Activated naive CD4-positive, alpha-beta T cell treated with anti-CD3 and anti-CD28 coated beads for 36 hours (primary cell): Measurements from ENCODE around the gene GPER1. TPM values are rescaled to one million over a fixed set of nuclear protein-coding genes. Genes with fewer than 3 reads are reported as not detected.
"Not testable (repeated sequence)": the region's sequence is repeated elsewhere in the genome, so short reads cannot be mapped to it uniquely, and the experiment has no call there.

Experiments used
- CTCF ChIA-PET: fragments of 350-600 bp; sonication (Branson Sonifier 250); formaldehyde crosslinking; loops from one replicate; lab custom pipeline; 2021; ENCODE audit warnings: antibody characterized with exemption; lab: Charles Lee
- DNase-seq: peaks from one replicate; pipeline ENCODE4 v3.0.0-alpha.2; 2020
- H3K27ac Mint-ChIP-seq: one replicate; pipeline ENCODE4 v1.8.0; 2021; ENCODE audit warnings: mild to moderate bottlenecking, mixed read lengths
- H3K27me3 Mint-ChIP-seq: one replicate; pipeline ENCODE4 v1.8.0; 2021; ENCODE audit warnings: low read depth, mixed read lengths
- H3K36me3 Mint-ChIP-seq: one replicate; pipeline ENCODE4 v1.8.0; 2021; ENCODE audit warnings: low read depth, mixed read lengths
- H3K4me1 Mint-ChIP-seq: one replicate; pipeline ENCODE4 v1.8.0; 2021; ENCODE audit warnings: low read depth, mixed read lengths
- H3K4me3 Mint-ChIP-seq: one replicate; pipeline ENCODE4 v1.8.0; 2021; ENCODE audit warnings: mild to moderate bottlenecking, moderate library complexity, mixed read lengths
- H3K9me3 Mint-ChIP-seq: one replicate; pipeline ENCODE4 v1.8.0; 2021; ENCODE audit warnings: mixed read lengths
- intact Hi-C: fragments of 100-400 bp; cut with micrococcal nuclease; formaldehyde crosslinking; loops from one replicate; pipeline ENCODE4 v1.15.1; 2023
- total RNA-seq, 2 experiments: library from RNA; stranded (reverse); gene quantifications; one replicate each; pipeline ENCODE4 v1.2.3, GENCODE V29; 2021

GPER1 gene
- total RNA-seq, result not detected

DNA sequence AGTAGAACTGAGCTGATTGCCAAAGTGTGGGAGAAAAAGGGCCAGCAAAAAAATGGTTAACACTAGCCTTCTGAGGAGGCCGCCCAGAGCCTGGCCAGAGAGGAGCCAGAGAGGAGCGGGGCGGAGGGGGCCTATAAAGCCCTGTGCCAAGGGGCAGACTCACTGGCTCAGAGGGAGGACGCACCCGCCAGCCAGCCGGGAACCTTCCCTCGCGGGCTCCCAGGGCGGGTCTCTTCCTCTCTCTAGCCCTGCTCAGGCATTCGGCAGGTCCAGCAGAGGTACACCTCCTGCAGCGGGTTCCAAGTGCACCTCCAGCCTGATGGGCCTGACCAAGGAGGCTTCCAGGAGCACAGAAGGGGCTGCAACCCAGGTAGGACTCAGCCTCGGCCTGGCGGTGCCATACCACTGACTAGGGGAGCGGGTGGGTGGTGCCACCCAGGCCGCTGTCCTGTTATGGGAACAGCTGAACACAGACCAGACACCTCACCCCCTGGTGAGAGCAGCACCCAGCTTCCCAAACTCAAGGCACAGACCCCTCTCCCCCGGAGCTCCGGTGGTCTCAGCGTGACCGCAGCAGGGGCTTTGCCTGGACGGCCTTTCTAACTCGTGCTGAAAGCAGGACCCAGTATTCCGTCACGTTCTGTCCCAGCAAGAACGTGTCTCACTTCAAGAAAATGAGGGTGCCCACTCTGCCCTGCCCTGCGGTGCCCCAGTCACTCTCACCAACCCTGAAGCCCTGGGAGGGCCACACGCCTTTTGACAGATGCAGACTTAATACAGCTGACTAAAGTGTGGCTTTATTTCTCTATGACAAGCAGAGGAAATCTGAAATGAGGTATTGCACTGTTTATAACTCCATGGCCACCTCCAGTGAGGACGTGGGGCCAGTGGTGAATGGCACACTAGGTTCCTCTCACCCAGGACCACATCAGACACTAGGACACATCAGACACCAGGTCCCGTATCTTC is at the start of gene GPER1:
Gene GPER1 (plus strand): TSS at position 162 of the 969 bp plus-strand sequence. CDS start 3,616 bp downstream, outside the sequence.
- no peak within 1 kb of the TSS for H3K27ac Mint-ChIP-seq
- intact Hi-C loops, result loop anchor here (2.0 kb wide), 2 partner anchors 51 to 89 kb away; a partner anchor contains a TSS
- no peaks in the 10 kb centered on the region for H3K9me3 Mint-ChIP-seq
- DNase-seq, result no peak
- no peaks in the 10 kb centered on the region for H3K27me3 Mint-ChIP-seq
- H3K4me1 Mint-ChIP-seq, result peaks cover 12% of the 10 kb centered on the region
- H3K4me3 Mint-ChIP-seq, result peak within 1 kb of the TSS; percentile 38
- no peaks in the 10 kb centered on the region for H3K36me3 Mint-ChIP-seq
- CTCF ChIA-PET, result interaction anchor here (0.7 to 5.1 kb wide), 4 partner anchors 58 to 448 kb away, joined by 3 to 34 read pairs (median 4); no protein-coding TSS in a partner anchor

GRCh38 chr7:1040233-1040632 is 47.7 kb upstream of the GPER1 start:
- H3K27ac Mint-ChIP-seq, H3K36me3 Mint-ChIP-seq, DNase-seq, intact Hi-C loops, H3K27me3 Mint-ChIP-seq, H3K9me3 Mint-ChIP-seq, H3K4me3 Mint-ChIP-seq: not testable (repeated sequence)
- CTCF ChIA-PET, result interaction anchor here (0.7 kb wide), 1 partner anchor 26 kb away, joined by 4 read pairs; no protein-coding TSS in a partner anchor
- H3K4me1 Mint-ChIP-seq, result peaks cover 16% of the 10 kb centered on the region

DNA sequence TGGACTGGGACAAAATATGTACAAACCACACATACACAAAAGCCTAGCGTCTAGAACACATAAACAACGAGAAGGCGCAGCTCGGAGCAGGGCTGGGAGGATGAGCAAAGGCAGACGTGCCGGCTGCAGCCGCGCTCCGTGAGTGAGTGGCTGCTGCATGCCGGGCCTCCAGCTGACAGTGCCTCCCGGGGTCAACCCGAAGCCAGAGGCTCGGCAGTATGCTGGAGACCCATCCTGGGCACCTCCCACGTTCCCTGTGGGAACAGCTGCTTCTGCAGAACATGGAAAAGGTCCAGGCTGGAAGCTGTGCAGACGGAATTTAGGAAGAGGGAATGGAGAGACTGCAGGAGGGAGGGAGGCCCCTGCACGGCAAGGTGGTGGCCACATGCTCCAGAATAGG is 47.1 kb upstream of the GPER1 start:
- intact Hi-C loops, result no loop called here
- peaks cover 20% of the 10 kb centered on the region for H3K4me1 Mint-ChIP-seq
- no peak overlapping the region for H3K4me3 Mint-ChIP-seq
- DNase-seq, result no peak
- no peaks in the 10 kb centered on the region for H3K36me3 Mint-ChIP-seq
- CTCF ChIA-PET, result interaction anchor here (0.7 kb wide), 1 partner anchor 26 kb away, joined by 4 read pairs; no protein-coding TSS in a partner anchor
- no peaks in the 10 kb centered on the region for H3K9me3 Mint-ChIP-seq
- no peak overlapping the region for H3K27ac Mint-ChIP-seq
- H3K27me3 Mint-ChIP-seq, result no peaks in the 10 kb centered on the region

DNA sequence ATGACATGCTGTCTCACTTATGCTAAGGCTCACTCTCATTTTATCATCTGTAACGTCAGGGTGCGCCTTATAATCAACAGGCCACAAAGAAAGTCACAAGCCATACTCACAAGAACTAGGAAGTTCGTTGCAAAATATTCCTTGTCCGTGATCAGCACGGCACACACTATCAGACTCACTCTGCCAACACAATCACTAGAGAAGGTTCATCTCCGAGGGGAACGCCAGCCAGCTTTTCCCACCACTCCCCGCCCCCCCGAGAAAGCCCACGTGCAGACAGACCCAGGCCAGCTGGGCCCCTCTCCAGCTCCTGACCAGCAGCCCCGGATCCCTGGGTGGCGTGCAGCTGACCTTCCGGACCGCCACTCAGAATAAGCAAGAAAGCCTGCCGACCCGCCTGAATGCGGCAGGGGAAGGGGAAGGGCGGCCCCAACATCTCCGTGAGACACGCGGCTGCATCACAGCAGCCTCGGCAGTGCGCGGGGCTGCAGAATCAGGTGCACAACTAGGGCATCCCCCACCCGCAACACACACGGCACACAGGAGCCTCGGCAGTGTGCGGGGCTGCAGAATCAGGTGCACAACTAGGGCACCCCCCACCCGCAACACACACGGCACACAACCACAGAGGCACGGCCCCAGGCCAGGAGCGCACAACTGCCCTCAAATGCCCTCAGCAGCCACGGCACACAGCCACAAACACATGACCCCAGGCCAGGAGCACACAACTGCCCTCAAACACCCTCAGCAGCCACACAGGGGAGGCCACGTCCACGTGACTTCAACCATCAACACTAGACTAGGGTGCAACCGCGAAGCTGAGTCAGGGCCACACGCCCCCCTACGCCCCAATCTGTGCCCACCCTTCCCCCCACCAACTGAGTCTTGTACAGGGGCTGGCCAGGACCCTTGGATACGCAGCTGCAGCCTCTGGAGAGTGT is 46.1 kb upstream of the GPER1 start:
- no peak overlapping the region for H3K4me3 Mint-ChIP-seq
- H3K27ac Mint-ChIP-seq, result no peak overlapping the region
- CTCF ChIA-PET, result interaction anchor here (4.2 kb wide), 1 partner anchor 23 kb away, joined by 20 read pairs; no protein-coding TSS in a partner anchor
- H3K36me3 Mint-ChIP-seq, result no peaks in the 10 kb centered on the region
- no peaks in the 10 kb centered on the region for H3K27me3 Mint-ChIP-seq
- H3K9me3 Mint-ChIP-seq, result no peaks in the 10 kb centered on the region
- intact Hi-C loops, result no loop called here
- no peak for DNase-seq
- H3K4me1 Mint-ChIP-seq, result peaks cover 30% of the 10 kb centered on the region

DNA sequence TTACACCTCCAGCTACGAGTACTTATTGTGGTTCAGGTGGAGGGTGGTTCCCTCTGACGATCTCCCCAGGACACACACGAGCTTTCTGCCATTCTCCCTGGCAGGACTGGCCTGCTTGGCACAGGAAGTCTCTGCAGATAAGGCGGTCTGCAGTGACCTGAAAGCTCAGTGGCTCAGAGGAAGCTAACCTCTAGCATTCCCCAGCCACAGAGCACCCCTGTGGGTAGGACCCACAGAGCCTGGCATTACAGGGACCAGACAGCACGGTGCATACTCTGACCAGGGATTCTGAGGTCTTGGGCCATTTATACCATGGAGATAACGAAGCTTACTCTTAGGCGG is 45.5 kb upstream of the GPER1 start:
- H3K36me3 Mint-ChIP-seq, result no peaks in the 10 kb centered on the region
- peaks cover 37% of the 10 kb centered on the region for H3K4me1 Mint-ChIP-seq
- no peaks in the 10 kb centered on the region for H3K27me3 Mint-ChIP-seq
- H3K9me3 Mint-ChIP-seq, result no peaks in the 10 kb centered on the region
- no peak overlapping the region for H3K4me3 Mint-ChIP-seq
- H3K27ac Mint-ChIP-seq, result no peak overlapping the region
- no peak for DNase-seq
- intact Hi-C loops, result no loop called here
- CTCF ChIA-PET, result interaction anchor here (0.5 to 4.2 kb wide), 2 partner anchors 23 to 170 kb away, joined by 3 to 20 read pairs; no protein-coding TSS in a partner anchor

- no peaks in the 10 kb centered on the region for H3K36me3 Mint-ChIP-seq
- H3K27me3 Mint-ChIP-seq, result no peaks in the 10 kb centered on the region
- peak overlapping the region; percentile 70 for H3K27ac Mint-ChIP-seq
- intact Hi-C loops, result loop anchor here (2.0 kb wide), 2 partner anchors 21 to 69 kb away; partner anchors contain the start of gene COX19
- peak overlapping the region; percentile 69 for H3K4me3 Mint-ChIP-seq
- CTCF ChIA-PET, result interaction anchor here (1.0 to 4.2 kb wide), 4 partner anchors 10 to 90 kb away, joined by 4 to 20 read pairs (median 6); no protein-coding TSS in a partner anchor
- H3K4me1 Mint-ChIP-seq, result peaks cover 49% of the 10 kb centered on the region
- DNase-seq, result no peak
- no peaks in the 10 kb centered on the region for H3K9me3 Mint-ChIP-seq
Measured at GRCh38 chr7:1043552-1044188, 44.2 kb upstream of the GPER1 start.

DNA sequence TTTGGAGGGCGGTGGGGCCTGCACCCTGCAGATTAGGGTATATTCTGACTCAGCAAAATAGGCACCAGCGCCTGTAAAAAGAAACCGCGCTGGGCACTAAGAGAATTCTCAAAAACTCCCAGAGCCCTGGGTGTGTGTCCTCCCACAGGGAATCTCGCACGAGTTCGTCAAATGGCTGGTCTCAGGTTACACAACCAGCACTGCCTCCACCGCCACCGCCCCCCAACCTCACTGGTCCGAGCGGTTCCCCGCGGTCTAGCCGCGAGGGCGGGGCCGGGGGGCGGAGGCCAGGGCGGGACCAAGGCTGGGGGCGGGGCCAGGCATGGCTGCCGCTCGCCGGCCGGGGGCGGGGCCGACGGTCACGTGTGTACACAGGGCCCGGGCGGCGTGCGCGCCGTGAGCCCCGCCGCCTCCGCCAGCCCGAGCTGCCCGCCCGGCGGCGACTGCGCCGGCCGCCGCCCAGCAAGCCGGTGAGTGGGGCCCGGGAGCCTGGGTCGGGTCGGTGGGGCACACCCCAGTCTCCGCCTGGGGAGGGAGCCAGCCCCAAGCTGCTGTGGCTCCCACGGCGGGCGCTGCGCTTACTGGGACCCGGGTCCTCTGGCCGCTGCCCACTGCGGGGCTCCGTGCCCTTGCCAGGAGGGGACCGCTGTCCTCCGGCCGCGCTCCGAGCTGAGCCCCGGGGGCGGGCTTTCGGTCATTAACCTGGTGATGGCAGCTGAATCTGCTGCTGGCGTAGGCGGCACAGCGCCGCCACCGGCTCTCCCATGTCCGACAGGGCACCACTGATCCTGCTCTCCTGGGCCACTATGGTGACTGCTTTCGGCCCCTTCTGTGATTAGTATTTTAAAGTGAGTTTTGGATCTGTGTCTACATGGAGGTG is 43.5 kb upstream of the GPER1 start, which contains the start of gene GPR146:
Gene GPR146 (plus strand): TSS at position 358 of the 880 bp plus-strand sequence. CDS start 12,970 bp downstream, outside the sequence.
- peak within 1 kb of the TSS; percentile 70 for H3K27ac Mint-ChIP-seq
- peak; percentile 93 for DNase-seq
- peak within 1 kb of the TSS; percentile 69 for H3K4me3 Mint-ChIP-seq
- no peaks in the 10 kb centered on the region for H3K36me3 Mint-ChIP-seq
- intact Hi-C loops, result loop anchor here (2.0 kb wide), 2 partner anchors 20 to 70 kb away; partner anchors contain the start of gene COX19
- H3K27me3 Mint-ChIP-seq, result no peaks in the 10 kb centered on the region
- CTCF ChIA-PET, result interaction anchor here (0.6 to 4.2 kb wide), 6 partner anchors 9 to 110 kb away, joined by 3 to 20 read pairs (median 6); a partner anchor contains a TSS
- peaks cover 57% of the 10 kb centered on the region for H3K4me1 Mint-ChIP-seq
- no peaks in the 10 kb centered on the region for H3K9me3 Mint-ChIP-seq

DNA sequence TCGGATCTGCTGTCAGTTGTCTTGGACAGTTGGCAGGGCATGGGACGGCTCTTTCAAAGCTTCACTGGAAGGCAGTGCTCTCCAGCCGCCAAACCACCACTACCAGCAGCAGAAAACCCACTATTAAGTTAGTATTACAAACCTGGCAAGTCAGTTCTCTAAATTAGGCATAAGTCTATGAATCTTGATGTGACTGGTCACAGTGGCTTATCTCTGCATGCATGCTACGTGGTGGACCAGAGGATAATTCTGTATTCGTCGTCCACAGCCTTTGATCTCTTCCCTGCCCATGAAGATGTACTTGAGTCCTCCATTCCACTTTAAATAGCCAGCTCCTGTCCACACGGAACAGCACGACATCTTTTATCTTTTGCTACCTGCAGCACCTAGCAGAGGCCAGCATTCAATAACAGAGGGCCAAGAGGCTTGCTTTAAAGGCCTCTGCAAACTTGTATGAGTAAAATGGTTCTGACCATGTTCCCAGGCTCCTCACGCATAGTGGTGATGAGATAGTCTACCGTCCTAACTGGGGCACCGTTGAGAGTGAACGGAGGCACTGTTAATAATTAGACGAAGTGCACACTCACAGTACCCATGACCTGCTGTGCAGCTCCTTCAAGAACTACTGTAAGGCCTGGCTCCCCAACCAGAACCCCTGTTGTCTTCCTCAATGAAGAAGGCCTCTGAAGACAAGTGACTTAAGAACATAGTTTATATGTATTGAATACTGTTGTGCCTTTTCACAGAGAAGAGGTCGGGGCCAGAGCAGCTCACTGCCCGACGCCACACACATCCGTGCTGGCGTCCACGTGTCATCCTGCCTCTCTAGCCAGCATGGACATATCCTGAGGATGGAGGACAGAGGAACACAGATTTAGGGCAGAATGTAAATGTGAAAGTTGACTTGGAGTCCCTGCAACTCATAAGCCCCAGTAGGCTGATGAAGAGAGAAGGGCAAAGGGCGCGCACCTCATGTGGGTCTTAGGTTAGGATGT is 42.5 kb upstream of the GPER1 start:
- H3K9me3 Mint-ChIP-seq, result no peaks in the 10 kb centered on the region
- no peaks in the 10 kb centered on the region for H3K36me3 Mint-ChIP-seq
- H3K4me1 Mint-ChIP-seq, result peaks cover 64% of the 10 kb centered on the region
- no peaks in the 10 kb centered on the region for H3K27me3 Mint-ChIP-seq
- peak overlapping the region; percentile 67 for H3K4me3 Mint-ChIP-seq
- intact Hi-C loops, result loop anchor here (2.0 kb wide), 2 partner anchors 19 to 71 kb away; partner anchors contain the start of gene COX19
- H3K27ac Mint-ChIP-seq, result no peak overlapping the region
- DNase-seq, result no peak
- CTCF ChIA-PET, result interaction anchor here (0.6 to 4.2 kb wide), 6 partner anchors 8 to 109 kb away, joined by 3 to 20 read pairs (median 5); a partner anchor contains a TSS

GRCh38 chr7:1046722-1047679 is 40.9 kb upstream of the GPER1 start:
- Mint-ChIP-seq H3K4me3 (no peak overlapping the region), H3K36me3 (no peaks in the 10 kb centered on the region), H3K4me1 (peaks cover 67% of the 10 kb centered on the region), H3K27me3 (no peaks in the 10 kb centered on the region), H3K9me3 (no peaks in the 10 kb centered on the region), H3K27ac (no peak overlapping the region)
- CTCF ChIA-PET, result interaction anchor here (1.9 kb wide), 1 partner anchor 54 kb away, joined by 9 read pairs; no protein-coding TSS in a partner anchor
- intact Hi-C loops, result no loop called here
- no peak for DNase-seq
